Measurements from ENCODE around the gene SPAG5. TPM values are rescaled to one million over a fixed set of nuclear protein-coding genes. Genes with fewer than 3 reads are reported as not detected.
"Not testable (repeated sequence)": the region's sequence is repeated elsewhere in the genome, so short reads cannot be mapped to it uniquely, and the experiment has no call there.

The SPAG5 gene
- polyA plus RNA-seq, 10 donors = 17.8 to 34.4 (median 23.2) TPM

DNA sequence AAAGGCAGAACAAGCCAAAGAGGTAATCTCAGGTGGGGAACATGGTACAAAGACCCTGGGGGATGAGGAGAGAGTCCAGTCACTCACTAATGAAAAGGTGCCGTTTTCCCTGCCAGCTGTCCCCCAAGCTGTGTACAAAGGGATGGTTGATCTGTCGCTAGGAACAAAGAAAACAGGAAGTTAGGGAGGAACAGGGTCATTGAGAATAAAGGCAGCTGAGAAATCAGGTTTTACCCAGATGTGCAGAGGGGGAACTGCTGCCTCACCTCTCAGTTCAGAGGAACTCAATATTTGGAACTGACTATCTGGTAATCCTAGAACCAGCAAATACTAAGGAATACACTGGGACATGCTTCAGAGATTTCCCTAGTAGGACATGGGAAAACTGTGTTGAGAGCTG lies 13.7 kb upstream of the SPAG5 start:
- no peak for DNase-seq

- DNase-seq = no peak
Measured at GRCh38 chr17:28610376-28610775, 11.6 kb upstream of the SPAG5 start.

DNA sequence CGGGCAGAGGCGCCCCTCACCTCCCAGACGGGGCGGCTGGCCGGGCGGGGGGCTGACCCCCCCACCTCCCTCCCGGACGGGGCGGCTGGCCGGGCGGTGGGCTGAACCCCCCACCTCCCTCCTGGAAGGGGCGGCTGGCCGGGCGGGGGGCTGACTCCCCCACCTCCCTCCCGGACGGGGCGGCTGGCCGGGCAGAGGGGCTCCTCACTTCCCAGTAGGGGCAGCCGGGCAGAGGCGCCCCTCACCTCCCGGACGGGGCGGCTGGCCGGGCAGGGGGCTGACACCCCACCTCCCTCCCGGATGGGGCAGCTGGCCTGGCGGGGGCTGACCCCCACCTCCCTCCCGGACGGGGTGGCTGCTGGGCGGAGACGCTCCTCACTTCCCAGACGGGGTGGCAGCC lies 5.2 kb upstream of the SPAG5 start:
- DNase-seq = not testable (repeated sequence)

DNA sequence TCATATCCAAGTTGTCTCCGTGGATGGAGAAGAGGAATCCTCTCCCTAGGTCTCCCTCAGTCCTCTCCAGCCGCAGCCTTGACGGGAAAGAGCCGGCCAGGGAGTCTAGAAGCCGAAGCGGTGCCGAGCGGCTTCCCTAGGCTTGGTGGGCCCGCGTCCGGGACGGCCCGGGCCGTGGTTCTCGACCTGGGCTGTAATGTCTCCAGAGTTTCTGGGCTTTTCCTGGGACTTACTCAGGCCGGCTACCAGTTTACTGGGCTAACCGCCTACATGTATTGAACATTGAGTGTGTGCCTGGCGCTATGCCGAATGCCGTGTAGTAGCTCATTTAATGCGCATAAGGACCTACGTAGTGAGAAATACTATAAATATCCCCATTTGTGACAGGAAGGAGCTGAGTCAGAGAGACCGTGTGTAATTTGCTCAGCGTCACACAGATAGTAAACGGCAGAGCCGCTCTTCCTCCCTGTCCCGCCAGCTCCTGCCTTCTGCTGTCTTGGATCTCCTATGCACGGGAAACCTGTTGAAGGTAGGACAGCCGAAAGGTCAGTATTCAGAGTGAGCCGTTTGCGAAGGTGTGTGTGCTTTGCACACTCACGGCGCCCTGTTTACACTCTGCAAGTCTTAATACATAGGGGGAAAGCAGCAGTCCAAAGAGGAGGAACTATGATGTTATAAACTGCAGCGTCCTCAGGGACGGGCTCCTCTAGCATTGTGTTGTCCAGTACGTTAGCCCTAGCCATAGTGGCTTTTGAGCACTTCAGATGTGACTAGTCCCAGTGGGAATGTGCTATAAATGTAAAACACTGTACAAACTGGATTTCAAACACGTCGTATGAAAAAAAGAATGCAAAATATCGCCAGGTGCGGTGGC lies 723 bp upstream of the SPAG5 start:
- peak; percentile 76 to 90 (median 81) for DNase-seq

DNA sequence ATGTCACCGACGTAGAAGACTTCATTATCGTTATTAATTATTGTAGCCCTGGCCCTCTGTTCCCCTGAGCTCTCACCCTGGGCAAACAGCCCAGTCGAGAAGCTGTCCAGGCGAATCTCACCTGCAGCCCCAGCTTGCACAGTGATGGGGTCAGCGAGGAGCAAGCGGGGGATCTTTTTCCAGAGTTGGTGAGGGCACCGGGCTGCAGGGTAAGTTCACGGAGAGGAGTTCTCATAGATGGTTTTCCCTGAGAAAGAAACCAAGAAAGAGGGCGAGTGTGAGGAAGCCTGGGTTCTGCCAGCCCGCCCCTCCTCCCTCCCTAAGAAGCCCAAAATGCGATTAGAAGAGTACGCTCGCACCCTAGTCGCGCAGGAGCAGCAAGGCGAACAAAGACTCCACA lies 436 bp downstream of the SPAG5 start:
- DNase-seq = no peak

GRCh38 chr17:28597606-28598383 lies 1.0 kb downstream of the SPAG5 start:
- no peak for DNase-seq

DNA sequence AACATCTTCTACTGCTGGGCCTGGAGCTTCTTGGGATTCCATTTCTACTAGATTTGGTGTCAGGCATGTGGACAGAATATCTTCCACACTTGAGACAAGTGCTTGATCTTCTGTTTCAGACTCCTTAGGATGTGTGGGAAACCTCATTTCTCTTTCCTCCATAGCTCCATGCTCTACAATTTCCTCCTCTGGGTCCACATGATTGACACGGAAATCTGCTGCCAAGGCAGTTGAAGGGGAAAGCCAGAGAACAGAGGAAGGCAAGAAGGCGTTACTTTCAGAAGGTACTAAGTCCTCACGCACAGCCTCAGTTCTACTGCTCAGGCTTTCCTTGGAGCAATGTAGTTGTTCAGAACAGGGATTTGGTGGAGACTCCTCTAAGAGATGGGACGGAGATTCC lies 6.6 kb downstream of the SPAG5 start:
- no peak for DNase-seq

GRCh38 chr17:28585851-28586250 lies 13.0 kb downstream of the SPAG5 start:
- no peak for DNase-seq

GRCh38 chr17:28584434-28584833 lies 14.4 kb downstream of the SPAG5 start:
- DNase-seq = no peak

DNA sequence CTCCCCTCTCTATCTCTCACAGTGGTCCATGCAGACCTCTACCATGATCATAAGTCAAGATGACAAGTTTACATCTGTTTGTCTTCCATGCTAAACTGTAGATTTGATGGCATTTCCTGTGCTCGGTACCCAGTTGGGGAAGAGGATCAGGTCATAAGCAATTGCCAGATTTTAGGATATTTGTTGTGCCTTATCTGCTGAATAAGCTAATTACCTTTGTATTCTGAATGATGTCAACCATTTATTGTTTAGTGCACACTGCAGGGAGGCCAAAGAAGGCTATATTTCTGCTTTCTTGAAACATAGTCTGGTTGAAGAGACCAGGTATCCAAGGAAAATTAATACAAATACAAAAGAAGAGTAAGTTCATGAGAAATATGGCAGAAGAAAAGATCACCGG lies 16.3 kb downstream of the SPAG5 start:
- no peak for DNase-seq

- no peak for DNase-seq
Measured at GRCh38 chr17:28580959-28581358, 17.9 kb downstream of the SPAG5 start.

- DNase-seq = no peak
Measured at GRCh38 chr17:28579526-28579925, 19.3 kb downstream of the SPAG5 start.

- DNase-seq = no peak
Measured at GRCh38 chr17:28578246-28579195, 20.3 kb downstream of the SPAG5 start.

- no peak for DNase-seq
Measured at GRCh38 chr17:28577466-28577824, 21.4 kb downstream of the SPAG5 start.

- DNase-seq = peak; percentile 84 to 92 (median 87)
Measured at GRCh38 chr17:28576758-28577465, 21.9 kb downstream of the SPAG5 start, which contains the start of gene ALDOC. Gene ALDOC (minus strand): TSS chr17:28576895. CDS start chr17:28575532, 1,363 bp downstream.

DNA sequence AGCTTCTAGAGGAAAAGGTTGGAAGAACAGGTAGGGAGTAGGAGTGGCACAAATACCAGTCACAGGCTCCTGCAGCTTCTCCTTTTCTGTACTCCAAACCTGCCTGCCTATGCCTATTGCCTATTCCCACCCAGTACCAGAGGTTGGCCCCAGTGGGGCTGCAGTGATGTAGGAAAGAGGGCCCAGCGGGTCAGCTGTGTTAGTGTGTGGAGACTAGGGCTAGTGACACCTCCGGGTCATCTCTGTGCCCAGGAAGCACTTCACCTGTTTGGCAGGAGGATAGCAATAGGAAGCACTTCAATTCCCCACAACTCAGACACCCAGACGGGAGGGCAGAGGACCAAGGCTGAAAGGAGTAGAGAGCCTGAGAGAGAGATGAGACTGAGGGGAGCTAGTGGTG lies 22.8 kb downstream of the SPAG5 start:
- DNase-seq = not testable (repeated sequence)

DNA sequence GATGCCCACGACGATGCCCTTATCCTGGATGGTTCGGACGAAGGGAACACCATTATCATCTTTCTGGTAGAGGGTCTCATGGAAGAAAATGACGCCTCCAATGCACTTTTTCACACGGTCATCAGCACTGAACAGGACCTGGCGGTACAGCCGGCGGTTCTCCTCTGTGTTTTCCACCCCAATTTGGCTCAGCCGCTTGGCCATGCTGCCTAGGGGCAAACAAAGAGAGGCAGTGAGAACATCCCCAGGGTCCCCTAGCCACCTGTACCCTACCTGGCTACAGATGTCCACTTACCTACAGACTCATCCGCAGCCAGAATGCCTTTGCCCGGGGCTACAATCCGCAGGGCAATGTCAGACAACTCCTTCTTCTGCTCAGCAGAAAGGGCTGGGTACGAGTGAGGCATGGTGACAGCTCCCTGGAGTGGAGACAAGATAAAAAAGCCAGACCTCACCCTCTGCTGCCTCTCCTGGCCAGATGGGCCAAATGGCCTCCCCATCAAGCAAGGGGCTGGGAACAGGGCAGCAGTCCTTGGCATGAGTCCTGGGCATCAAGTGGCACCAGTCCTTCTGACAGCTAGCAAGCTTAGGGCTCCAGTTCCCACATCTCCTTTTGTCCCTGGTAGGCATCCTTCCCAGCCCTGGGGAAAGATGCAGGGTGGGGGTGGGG lies 23.6 kb downstream of the SPAG5 start:
- no peak for DNase-seq

GRCh38 chr17:28574526-28574925 lies 24.3 kb downstream of the SPAG5 start:
- DNase-seq = no peak

DNA sequence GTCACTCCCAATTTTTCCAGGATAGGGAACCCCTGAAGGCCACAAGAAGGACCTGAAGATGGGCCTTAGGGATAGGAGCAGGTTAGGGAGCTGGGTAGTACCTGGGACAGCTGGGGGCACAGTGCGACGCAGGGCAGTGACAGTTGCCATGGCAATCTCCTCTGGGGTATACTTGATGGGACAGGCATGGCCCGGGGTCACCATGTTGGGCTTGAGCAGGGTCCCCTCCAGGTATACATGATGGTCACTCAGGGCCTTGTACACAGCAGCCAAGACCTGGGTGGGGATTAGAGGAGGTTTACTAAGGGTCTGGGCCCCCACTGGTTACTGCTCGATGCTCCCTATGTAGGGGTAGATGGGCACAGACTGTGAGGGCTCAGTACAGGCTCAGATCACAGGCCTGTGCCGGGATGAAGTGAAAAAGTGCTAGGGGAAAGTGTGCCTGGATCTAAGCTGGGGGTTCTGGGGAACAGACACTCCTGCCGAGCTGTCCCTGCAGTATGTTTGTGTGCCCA lies 24.8 kb downstream of the SPAG5 start:
- no peak for DNase-seq

DNA sequence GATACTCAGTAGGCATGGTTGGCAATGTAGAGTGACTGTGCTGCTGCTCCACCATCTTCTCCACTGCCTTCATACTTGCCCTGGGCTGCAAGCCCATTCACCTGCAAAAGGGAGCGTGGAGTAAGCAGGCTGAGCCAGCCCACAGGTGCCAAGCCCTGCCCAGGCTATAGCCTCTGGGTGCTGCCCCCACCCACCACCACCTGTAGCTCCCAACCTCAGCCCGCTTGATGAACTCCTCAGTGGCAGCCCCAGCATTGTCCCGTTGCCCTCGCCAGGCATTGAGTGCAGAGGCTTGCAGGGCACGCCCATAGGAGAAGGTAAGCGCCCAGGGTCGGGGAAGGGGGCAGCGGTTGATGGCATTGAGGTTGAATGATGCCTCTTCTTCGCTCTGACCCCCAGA lies 25.3 kb downstream of the SPAG5 start:
- DNase-seq = no peak

- DNase-seq = no peak
Measured at GRCh38 chr17:28573040-28573380, 25.8 kb downstream of the SPAG5 start.
